Body of pancreas (tissue), 4 donors: ENCODE data around the gene AIM2. TPM values are rescaled to one million over a fixed set of nuclear protein-coding genes. Genes with fewer than 3 reads are reported as not detected.

Experiments used
- ATAC-seq: fragments of 150-250 bp; one replicate; pipeline ENCODE4 v1.9.1; 2016
- DNase-seq, 4 donors: peaks; one replicate each; pipeline ENCODE4 v3.0.0-alpha.2; 2019
- H3K27ac ChIP-seq, 4 donors: fragments of 200-600 bp; sonication (generic); 1 replicate in 3 of 4; 2 replicates in 1 of 4; pipeline versions ENCODE4 v1.5.1 to v1.6.1; 2016 to 2019; ENCODE audit warnings: mild to moderate bottlenecking in 1 of 4, mixed read lengths in 1 of 4, moderate library complexity in 1 of 4
- H3K27me3 ChIP-seq, 2 donors: fragments of 200-600 bp; sonication (generic); one replicate each; pipeline ENCODE4 v1.6.0; 2016; ENCODE audit warnings: mild to moderate bottlenecking in 1 of 2
- H3K36me3 ChIP-seq, 2 donors: fragments of 200-600 bp; sonication (generic); replicated peaks in 1 of 2; 2 replicates each; pipeline ENCODE4 v1.5.1; 2016; ENCODE audit warnings: low read depth in 2 of 2; ENCODE audit not compliant: insufficient read depth in 1 of 2
- H3K4me1 ChIP-seq: fragments of 200-600 bp; sonication (generic); one replicate; pipeline ENCODE4 v1.6.0; 2016
- H3K4me3 ChIP-seq, 2 donors: fragments of 200-600 bp; sonication (generic); 1 replicate in 1 of 2; 2 replicates in 1 of 2; pipeline ENCODE4 v1.5.1; 2016 to 2019
- H3K9me3 ChIP-seq, 3 donors: fragments of 200-600 bp; sonication (generic); 1 replicate in 2 of 3; 2 replicates in 1 of 3; pipeline ENCODE4 v1.5.1; 2016
- POLR2A ChIP-seq, 3 donors: fragments of 450-650 bp; IDR thresholded peaks; one replicate each; pipeline ENCODE4 v1.6.1; 2016; ENCODE audit warnings: antibody characterized with exemption in 3 of 3, mild to moderate bottlenecking in 2 of 3
- WGBS, 2 donors: methylation state at CpG; one replicate each; pipeline ENCODE4 v1.1.5; 2017; 5-methylcytosine and 5-hydroxymethylcytosine counted together
- intact Hi-C: fragments of 100-400 bp; cut with DNase I; formaldehyde crosslinking; loops from one replicate; pipeline ENCODE4 v1.15.1; 2023
- total RNA-seq, 2 donors: library from RNA; depleted of rRNA; stranded (reverse); fragments of >200 nt; gene quantifications; one replicate each; pipeline ENCODE4 v1.1.0, GENCODE V29; 2016
- TF ChIP-seq, protein P1 (sequence below), 7 experiments: fragments of 450-650 bp in 4 of 7; fragments of 200-600 bp in 3 of 7; sonication (generic) in 3 of 7; IDR thresholded peaks; one replicate each; pipeline ENCODE4 v1.5.1; 2016 to 2019; ENCODE audit warnings: antibody characterized with exemption in 7 of 7

Gene AIM2
- total RNA-seq, 2 donors from 2014 or later, result not detected

DNA sequence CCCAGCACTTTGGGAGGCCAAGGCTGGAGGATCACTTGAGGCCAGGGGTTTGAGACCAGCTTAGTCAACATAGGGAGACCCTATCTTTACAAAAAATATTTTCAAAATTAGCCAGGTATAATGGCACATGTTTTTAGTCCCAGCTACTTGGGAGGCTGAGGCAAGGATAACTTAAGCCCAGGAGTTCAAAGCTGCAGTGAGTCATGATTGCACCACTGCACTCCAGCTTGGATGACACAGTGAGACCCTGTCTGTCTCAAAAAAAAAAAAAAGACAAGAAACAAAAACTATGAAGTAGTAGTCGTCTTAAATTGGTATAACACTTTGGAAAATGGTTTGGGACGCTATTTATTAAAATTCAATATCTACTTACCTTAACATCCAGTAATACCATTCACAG lies 7.7 kb downstream of the AIM2 start:
- Histone ChIP-seq H3K4me1 (no peaks in the 10 kb centered on the region), H3K4me3 (no peak overlapping the region), H3K27me3 (no peaks in the 10 kb centered on the region), H3K36me3 (no peaks in the 10 kb centered on the region), H3K27ac (peak overlapping the region in 1 of 4 donors; percentile 48), H3K9me3 (no peaks in the 10 kb centered on the region)
- DNase-seq (peak in 1 of 4 donors; percentile 32), ATAC-seq (no peak)
- intact Hi-C loops, result no loop called here
- TF ChIP-seq POLR2A (IDR thresholded peaks at IDR 0.05), result no peak
- TF ChIP-seq, protein P1, sequence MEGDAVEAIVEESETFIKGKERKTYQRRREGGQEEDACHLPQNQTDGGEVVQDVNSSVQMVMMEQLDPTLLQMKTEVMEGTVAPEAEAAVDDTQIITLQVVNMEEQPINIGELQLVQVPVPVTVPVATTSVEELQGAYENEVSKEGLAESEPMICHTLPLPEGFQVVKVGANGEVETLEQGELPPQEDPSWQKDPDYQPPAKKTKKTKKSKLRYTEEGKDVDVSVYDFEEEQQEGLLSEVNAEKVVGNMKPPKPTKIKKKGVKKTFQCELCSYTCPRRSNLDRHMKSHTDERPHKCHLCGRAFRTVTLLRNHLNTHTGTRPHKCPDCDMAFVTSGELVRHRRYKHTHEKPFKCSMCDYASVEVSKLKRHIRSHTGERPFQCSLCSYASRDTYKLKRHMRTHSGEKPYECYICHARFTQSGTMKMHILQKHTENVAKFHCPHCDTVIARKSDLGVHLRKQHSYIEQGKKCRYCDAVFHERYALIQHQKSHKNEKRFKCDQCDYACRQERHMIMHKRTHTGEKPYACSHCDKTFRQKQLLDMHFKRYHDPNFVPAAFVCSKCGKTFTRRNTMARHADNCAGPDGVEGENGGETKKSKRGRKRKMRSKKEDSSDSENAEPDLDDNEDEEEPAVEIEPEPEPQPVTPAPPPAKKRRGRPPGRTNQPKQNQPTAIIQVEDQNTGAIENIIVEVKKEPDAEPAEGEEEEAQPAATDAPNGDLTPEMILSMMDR (IDR thresholded peaks at IDR 0.05), result no peak
- 58 to 64% methylated on average over 2 of the region's 2 CpGs for WGBS, 2 donors

DNA sequence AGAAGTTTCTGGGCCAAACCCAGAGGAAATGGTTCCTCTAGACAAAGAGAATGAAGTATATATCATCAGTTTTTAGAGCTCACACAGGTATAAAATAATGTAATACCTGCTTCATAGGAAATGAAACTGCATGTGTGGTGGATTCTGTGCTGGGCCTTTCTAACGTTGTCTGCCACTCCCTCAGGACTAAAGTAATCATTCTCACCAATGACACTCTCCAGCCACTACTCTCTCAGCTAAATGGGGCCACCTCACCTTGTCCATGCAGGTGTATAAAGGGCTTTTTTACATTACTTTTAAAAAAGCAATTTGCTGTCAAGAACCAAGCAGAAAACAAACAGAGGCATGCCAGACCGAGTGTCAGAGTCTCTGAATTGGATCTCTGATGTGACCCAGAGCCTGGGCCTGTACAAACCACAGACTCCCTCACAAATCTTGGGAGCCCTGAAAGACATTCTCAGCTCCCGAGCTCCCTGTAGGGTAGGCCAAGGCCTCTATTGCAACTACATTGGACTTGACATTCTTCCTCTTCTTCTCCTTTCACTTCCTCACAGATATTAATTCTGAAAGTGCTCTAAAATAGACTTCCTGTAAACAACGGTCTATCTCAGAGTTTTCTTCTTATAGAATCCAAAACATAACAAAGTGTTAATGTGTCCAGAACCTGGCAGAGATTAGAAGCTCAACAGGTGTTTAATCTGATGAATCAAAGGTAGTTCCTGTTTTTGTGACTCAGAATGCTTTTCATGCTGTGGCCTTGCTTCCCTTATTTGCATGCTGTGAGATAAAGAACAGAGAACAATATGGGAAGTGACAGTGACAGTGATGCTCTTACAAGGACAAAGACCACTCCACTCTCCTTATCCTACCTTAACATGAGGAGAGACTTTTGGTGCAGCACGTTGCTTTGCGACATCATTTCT lies 8.6 kb downstream of the AIM2 start:
- H3K27me3 ChIP-seq, result no peaks in the 10 kb centered on the region
- H3K27ac ChIP-seq, result peak overlapping the region in 1 of 4 donors; percentile 48
- H3K4me1 ChIP-seq, result no peaks in the 10 kb centered on the region
- DNase-seq (peak in 1 of 4 donors; percentile 24), ATAC-seq (no peak)
- WGBS, 2 donors, result 36 to 53% methylated on average over 6 of the region's 6 CpGs
- TF ChIP-seq POLR2A (IDR thresholded peaks at IDR 0.05), result no peak
- TF ChIP-seq, protein P1 (IDR thresholded peaks at IDR 0.05), result no peak
- no peaks in the 10 kb centered on the region for H3K9me3 ChIP-seq
- H3K36me3 ChIP-seq, result no peaks in the 10 kb centered on the region
- H3K4me3 ChIP-seq, result no peak overlapping the region
- intact Hi-C loops, result no loop called here

DNA sequence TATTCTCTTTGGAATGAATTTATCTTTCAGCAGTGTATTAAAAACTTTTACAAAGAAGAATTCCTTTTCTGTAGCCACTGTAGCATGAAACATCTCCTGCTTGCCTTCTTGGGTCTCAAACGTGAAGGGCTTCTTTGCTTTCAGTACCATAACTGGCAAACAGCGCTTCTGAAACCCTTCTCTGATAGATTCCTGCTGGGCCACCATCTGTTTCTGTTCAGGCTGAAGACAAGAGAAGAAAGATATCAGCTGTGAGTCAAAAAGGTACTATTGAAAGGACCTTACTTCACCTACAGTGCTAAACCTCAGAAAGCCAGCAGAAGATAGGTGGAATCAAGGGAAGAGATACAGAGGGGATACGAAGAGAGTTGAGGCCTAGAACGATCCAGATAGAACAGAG lies 10.5 kb downstream of the AIM2 start:
- Histone ChIP-seq H3K4me1 (no peaks in the 10 kb centered on the region), H3K27ac (no peak overlapping the region), H3K4me3 (no peak overlapping the region), H3K9me3 (no peaks in the 10 kb centered on the region), H3K27me3 (no peaks in the 10 kb centered on the region), H3K36me3 (no peaks in the 10 kb centered on the region)
- 78 to 80% methylated on average over 4 of the region's 4 CpGs for WGBS, 2 donors
- TF ChIP-seq POLR2A (IDR thresholded peaks at IDR 0.05), result no peak
- TF ChIP-seq, protein P1 (IDR thresholded peaks at IDR 0.05), result no peak
- intact Hi-C loops, result no loop called here
- no peak for DNase-seq
- no peak for ATAC-seq

DNA sequence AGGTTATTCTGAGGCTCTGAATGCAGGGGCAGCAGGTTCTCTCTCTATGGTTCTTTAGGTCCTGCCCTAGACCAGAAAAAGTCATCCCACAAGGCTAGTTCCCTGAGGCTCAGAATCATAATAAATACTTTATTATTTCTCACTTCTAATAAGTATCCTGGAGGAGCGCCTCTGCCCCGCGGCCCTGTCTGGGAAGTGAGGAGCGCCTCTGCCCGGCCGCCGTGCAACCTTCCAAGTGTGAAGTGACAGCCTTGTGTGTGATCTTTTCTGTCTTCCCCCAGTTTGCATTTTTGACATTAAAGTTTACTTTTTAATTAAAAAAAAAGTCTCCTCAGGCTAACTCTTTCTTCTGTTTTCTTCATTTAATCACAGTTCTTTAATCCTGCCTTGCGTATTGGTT lies 11.5 kb downstream of the AIM2 start:
- DNase-seq, result no peak
- H3K27me3 ChIP-seq, result no peaks in the 10 kb centered on the region
- no peak for TF ChIP-seq POLR2A (IDR thresholded peaks at IDR 0.05)
- TF ChIP-seq, protein P1 (IDR thresholded peaks at IDR 0.05), result no peak
- intact Hi-C loops, result no loop called here
- ATAC-seq, result no peak
- no peaks in the 10 kb centered on the region for H3K4me1 ChIP-seq
- no peaks in the 10 kb centered on the region for H3K36me3 ChIP-seq
- no peaks in the 10 kb centered on the region for H3K9me3 ChIP-seq
- no peak overlapping the region for H3K27ac ChIP-seq
- no peak overlapping the region for H3K4me3 ChIP-seq
- 94 to 96% methylated on average over 8 of the region's 8 CpGs for WGBS, 2 donors
